ENCODE measurements around the gene ZC3H12A.

Gene ZC3H12A

GRCh38 chr1:37453647-37454046, 20.7 kb upstream of the ZC3H12A start:
- no peak for DNase-seq (ENCODE audit: extremely low read depth, low read depth)
- TF ChIP-seq CTCF (IDR thresholded peaks at IDR 0.05; ENCODE audit: low read depth, low read length): no peak

DNA sequence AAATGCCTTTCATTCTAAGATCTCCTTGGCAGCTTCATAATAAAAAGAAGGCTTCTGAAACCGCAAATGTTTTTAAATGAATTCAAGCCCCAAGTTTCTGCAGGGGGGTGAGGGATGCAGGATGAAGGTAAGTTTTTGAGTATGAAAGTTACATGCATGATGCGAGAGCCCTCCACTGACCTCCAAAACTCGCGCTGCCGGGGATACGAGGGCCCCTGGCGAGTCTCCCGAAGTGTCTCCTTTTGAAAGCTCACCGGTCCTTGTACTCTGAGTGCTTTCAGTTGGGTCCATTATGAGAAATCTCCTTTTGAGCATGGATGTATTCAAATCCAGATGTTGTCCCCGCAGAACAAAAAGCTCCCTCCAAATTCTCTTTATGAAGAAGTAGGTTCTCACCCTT, 18.9 kb upstream of the ZC3H12A start:
- no peak for DNase-seq (ENCODE audit: extremely low read depth, low read depth)
- TF ChIP-seq CTCF (IDR thresholded peaks at IDR 0.05; ENCODE audit: low read depth, low read length): no peak

- TF ChIP-seq CTCF (IDR thresholded peaks at IDR 0.05; ENCODE audit: low read depth, low read length): no peak
- DNase-seq (ENCODE audit: extremely low read depth, low read depth): no peak
Measured at GRCh38 chr1:37456614-37457013, 17.8 kb upstream of the ZC3H12A start.

DNA sequence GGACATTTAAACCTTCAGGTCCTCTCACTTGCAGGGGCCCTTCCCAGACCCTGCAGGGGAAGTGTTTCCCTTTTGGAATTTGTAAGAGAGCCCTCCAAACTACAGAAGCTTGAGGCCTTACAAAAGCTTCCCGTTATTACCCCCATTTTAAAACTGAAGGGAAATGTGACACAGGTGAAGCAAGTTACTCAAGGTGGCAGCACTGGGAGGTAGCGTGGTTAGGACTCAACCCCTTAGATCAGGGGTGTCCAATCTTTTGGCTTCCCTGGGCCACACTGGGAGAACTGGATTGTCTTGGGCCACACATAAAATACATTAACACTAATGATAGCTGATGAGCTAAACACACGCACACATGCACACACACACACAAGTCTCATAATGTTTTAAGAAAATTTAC, 15.8 kb upstream of the ZC3H12A start:
- no peak for TF ChIP-seq CTCF (IDR thresholded peaks at IDR 0.05; ENCODE audit: low read depth, low read length)

DNA sequence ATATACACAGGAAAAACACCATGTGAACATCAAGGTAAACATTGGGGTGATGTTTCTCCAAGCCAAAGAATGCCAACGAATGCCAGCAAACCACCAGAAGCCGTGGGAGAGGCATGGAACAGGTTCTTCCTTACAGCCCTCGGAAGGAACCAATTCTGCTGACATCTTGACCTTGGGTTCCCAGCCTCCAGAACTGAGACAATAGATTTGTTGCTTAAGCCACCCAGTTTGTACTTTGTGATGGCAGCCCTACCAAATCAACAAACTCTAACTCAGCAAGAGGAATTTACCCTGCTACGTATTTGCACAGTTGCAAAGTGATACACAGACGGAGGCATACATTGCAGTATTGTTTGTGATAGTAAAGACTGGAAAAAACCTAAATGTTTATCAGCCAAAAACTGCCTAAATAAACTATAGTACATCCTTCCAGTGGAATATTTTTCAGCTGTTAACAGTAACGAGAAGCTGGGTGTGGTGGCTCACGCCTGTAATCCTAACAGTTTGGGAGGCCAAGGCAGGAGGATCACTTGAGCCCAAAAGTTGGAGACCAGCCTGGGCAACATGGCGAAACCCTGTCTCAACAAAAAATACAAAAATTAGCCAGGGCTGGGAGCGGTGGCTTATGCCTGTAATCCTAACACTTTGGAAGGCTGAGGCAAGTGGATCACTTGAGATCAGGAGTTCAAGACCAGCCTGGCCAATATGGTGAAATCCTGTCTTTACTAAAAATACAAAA, 12.5 kb upstream of the ZC3H12A start:
- TF ChIP-seq CTCF (IDR thresholded peaks at IDR 0.05; ENCODE audit: low read depth, low read length): no peak
- no peak for DNase-seq (ENCODE audit: extremely low read depth, low read depth)

More for the DNA sequence above, 15.8 kb upstream of the ZC3H12A start:
- no peak for DNase-seq (ENCODE audit: extremely low read depth, low read depth)

DNA sequence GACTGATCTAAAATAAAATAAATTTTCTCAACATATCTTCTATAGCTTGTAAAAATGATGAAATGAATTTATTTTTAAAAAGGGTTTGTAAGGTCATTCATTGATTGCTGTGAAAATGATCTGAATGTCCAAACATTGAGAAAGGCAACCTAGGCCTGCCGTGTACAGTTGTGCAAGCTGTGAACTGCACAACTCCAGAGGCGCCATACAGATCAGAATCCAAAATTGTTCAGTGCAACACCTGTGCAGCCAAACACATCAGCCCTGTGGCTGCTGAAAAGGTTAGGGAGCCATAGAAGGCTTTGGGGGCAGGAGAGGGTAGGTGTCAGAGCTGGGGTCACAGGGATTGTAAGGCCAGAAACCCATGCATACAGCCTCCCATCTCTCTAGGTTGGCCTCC, 9.9 kb upstream of the ZC3H12A start:
- no peak for DNase-seq (ENCODE audit: extremely low read depth, low read depth)
- TF ChIP-seq CTCF (IDR thresholded peaks at IDR 0.05; ENCODE audit: low read depth, low read length): no peak

DNA sequence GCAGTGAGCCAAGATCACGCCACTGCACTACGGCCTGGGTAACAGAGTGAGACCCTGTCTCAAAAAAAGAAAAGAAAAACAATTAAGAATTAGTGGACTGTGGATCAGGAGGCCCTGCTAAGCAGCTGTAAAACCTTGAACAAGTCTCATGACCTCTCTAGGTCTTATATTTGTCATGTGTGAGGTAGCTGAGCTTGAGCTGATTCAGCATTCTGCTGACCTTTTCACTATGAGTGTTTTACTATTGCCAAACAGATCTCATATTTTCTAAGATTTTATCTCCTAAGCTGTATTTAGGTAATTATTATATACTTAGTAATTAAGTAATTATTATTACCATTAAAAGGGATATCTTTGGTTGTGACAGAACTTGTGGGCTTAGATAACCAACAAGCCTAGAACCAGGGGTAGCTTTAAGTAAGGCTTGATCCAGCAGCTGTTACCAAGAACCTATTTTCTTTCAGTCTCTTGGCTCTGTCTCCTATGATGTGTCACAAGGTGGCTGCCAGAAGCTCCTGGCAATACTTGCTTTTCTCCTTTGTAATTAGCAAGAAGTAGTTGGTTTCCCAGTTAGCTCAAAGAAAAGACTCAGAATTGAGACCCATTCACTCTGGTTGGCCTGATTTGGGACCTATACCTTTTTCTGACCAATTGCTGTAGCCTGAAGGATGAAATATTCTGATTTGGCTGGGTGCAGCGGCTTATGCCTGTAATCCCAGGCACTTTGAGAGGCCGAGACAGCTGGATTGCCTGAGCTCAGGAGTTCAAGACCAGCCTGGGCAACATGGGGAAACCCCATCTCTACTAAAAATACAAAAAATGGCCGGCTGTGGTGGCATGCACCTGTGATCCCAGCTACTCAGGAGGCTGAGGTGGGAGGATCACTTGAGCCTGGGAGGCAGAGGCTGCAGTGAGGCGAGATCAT, 8.5 kb upstream of the ZC3H12A start:
- TF ChIP-seq CTCF (IDR thresholded peaks at IDR 0.05; ENCODE audit: low read depth, low read length): no peak
- no peak for DNase-seq (ENCODE audit: extremely low read depth, low read depth)
